GM18907 (cell line): Measurements from ENCODE around the gene CEP290.
"Not testable (repeated sequence)": the region's sequence is repeated elsewhere in the genome, so short reads cannot be mapped to it uniquely, and the experiment has no call there.

Source experiments
- ATAC-seq: cut with Tn5 transposase; IDR thresholded peaks from one replicate; pipeline ENCODE4 v1.9.1; 2021; ENCODE audit warnings: mild to moderate bottlenecking, moderate library complexity; ENCODE audit not compliant: unreplicated experiment

Gene CEP290

GRCh38 chr12:88052686-88053085, 89.2 kb downstream of the CEP290 start:
- peak; percentile 48 for ATAC-seq

GRCh38 chr12:88044035-88044434, 97.9 kb downstream of the CEP290 start:
- ATAC-seq, result no peak

- no peak for ATAC-seq
These were observed 104.1 kb downstream of the CEP290 start for GRCh38 chr12:88037770-88038169.

GRCh38 chr12:88036353-88036965, 105.4 kb downstream of the CEP290 start:
- no peak for ATAC-seq

- ATAC-seq, result peak; percentile 30
These were observed 106.0 kb downstream of the CEP290 start for GRCh38 chr12:88035907-88036289.

GRCh38 chr12:88035271-88035906, 106.5 kb downstream of the CEP290 start:
- ATAC-seq, result peak; percentile 100

- not testable (repeated sequence) for ATAC-seq
These were observed 110.7 kb downstream of the CEP290 start for GRCh38 chr12:88031161-88031560.

GRCh38 chr12:88029093-88029665, 112.7 kb downstream of the CEP290 start, which contains the start of gene C12orf50:
C12orf50 (minus strand) TSS chr12:88029401; CDS start chr12:88026962, 2,439 bp downstream.
- no peak for ATAC-seq

- ATAC-seq, result no peak
These were observed 115.7 kb downstream of the CEP290 start for GRCh38 chr12:88026196-88026595.

GRCh38 chr12:88017964-88018363, 123.9 kb downstream of the CEP290 start:
- ATAC-seq, result no peak

GRCh38 chr12:88015825-88016224, 126.1 kb downstream of the CEP290 start:
- no peak for ATAC-seq

- no peak for ATAC-seq
These were observed 130.1 kb downstream of the CEP290 start for GRCh38 chr12:88011755-88012154.

- ATAC-seq, result no peak
These were observed 135.5 kb downstream of the CEP290 start for GRCh38 chr12:88006351-88006750.

- no peak for ATAC-seq
These were observed 140.6 kb downstream of the CEP290 start for GRCh38 chr12:88001327-88001726.
